NK-92 treated with Interleukin-12 subunit alpha and Interleukin-12 subunit beta, amount 100 ng/mL, for 24 hours (cell line): ENCODE data around the gene OR4K17.
"Not testable (repeated sequence)": the region's sequence is repeated elsewhere in the genome, so short reads cannot be mapped to it uniquely, and the experiment has no call there.

Source experiments
- DNase-seq: peaks from one replicate; lab custom pipeline; 2025; lab: John Stamatoyannopoulos, UW

Gene OR4K17, protein sequence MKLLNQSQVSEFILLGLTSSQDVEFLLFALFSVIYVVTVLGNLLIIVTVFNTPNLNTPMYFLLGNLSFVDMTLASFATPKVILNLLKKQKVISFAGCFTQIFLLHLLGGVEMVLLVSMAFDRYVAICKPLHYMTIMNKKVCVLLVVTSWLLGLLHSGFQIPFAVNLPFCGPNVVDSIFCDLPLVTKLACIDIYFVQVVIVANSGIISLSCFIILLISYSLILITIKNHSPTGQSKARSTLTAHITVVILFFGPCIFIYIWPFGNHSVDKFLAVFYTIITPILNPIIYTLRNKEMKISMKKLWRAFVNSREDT

DNA sequence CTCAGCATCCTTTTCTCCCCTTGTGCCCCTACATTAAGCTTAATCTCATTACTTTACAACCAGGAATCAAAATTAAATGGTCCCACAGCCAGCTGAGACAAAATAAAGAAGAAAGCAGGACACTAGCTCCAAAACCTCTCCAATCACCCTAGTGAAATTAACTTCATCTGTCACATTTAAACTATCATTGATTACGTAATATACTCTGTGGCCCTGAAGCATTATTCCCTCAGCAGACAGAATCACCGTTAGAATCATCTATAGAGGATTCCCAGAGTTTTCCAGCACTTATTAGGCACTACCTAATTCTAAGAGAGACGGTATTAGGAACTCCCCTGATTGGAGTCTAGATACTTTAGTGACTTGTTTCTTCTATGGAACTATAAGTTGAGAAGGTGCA lies at the start of gene OR4K17:
OR4K17 (plus strand) TSS at position 302 of the 400 bp plus-strand sequence. CDS start 6,761 bp downstream, outside the sequence.
- DNase-seq, result no peak

DNA sequence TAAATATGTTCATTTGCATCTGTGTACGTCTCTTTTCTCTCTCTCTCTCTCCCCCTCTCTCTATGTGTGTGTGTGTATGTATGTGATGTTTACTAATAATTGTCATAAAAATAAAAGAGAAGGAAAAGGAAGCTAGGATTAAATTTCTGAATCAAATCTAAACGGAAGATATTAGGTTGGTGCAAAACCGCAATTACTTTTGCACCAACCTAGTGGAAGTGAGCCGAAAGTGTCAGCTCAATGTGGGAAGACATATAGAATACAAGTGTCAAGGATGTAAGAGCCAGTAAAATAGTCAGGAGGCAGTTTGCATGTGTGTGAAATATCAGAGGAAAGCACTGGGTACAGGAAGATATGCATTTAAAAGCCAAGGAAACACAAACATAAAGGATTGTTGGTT lies 18.5 kb upstream of the OR4K17 start:
- DNase-seq, result no peak

DNA sequence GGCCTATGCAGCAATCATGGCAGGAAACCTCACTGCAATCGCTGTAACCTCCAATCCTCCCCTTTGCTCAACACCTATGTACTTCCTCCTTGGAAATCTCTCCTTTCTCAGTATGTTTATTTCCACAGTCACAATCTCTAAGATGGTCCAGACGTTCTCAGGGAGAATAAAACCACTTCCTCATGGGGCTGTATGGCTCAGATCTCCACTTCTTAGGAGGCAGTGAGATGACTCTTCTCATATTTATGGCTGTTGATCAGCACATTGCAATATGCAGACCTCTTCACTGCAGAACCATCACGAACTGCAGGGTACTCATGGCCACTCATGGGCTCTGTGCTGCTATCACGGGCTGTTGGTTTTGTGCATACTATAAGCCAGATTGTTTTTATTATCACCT lies 17.1 kb upstream of the OR4K17 start:
- DNase-seq, result no peak

DNA sequence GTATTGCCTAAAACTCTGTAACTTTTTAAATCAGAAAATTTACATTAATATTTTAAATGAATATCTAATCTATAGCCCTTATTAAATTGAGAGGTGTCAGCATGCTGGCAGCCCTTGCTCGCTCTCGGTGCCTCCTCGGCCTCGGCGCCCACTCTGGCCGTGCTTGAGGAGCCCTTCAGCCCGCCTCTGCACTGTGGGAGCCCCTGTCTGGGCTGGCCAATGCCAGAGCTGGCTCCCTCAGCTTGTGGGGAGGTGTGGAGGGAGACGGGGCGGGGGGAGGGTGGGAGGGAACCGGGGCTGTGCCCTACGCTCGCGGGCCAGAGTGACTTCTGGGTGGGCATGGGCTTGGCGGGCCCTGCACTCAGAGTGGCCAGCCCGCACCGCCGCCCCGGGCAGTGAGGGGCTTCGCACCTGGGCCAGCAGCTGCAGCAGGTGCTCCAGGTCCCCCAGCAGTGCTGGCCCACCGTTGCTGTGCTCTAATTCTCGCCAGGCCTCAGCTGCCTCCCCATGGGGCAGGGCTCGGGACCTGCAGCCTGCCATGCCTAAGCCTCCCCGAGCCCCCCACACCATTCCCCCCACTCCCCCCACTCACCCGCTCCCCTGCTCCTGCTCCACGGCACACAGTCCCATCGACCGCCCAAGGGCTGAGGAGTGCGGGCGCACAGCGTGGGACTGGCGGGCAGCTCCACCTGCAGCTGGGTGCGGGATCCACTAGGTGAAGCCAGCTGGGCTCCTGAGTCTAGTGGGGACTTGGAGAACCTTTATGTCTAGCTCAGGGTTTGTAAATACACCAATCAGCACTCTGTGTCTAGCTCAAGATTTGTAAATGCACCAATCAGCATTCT lies 11.4 kb upstream of the OR4K17 start:
- not testable (repeated sequence) for DNase-seq

DNA sequence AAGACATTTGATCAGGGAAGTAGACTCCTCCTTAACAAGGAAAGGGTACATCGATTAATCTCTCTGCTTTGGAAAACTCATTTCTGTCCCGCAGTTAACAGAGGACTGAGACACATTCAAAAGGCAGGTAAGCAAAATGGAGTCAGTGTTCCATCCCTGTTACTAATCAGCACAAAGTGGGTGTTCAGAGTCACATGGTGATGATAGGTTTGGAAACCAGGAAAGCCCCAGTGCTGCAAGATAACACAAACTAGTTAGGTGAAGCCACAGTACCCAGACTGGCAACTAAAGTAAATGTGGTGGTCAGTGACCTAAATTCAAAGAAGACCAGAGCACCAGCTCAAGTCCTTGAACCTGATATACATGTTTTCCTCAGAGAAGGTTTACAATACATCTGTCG lies 1.8 kb downstream of the OR4K17 start:
- DNase-seq, result no peak

DNA sequence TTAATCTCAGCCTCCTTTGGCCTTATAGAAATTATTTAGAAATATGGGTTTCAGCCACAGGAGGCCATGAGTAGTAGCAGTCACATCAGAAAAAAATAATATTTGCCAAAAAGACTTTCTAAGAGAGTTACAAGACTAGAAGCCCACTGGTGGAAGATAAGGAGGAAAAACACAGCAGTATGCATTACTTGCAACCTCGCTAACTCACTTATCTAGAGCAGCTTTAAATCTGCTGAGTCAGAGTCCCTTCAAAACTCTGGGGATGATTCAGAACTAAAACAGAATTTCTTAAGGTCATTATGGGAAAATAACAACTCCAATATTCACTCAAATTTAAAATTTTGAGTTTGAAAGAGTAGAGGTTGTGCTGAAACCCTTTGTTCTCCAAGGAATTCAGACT lies 6.2 kb downstream of the OR4K17 start:
- DNase-seq, result no peak

DNA sequence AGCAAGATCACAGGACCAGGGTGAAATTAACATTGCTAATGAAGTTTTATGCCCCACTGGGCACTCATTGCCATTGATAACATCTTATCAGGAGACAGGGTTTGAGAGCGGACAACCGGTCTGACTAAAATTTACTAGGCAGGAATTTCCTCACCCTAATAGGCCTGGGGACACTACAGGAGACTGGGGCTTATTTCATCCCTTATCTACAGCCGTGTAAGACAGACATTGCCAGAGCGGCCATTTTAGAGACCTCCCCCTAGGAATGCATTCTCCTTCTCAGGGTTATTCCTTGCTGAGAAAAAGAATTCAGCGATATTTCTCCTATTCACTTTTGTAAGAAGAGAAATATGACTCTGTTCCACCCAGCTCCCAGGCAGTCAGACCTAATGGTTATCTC lies 8.3 kb downstream of the OR4K17 start:
- no peak for DNase-seq

DNA sequence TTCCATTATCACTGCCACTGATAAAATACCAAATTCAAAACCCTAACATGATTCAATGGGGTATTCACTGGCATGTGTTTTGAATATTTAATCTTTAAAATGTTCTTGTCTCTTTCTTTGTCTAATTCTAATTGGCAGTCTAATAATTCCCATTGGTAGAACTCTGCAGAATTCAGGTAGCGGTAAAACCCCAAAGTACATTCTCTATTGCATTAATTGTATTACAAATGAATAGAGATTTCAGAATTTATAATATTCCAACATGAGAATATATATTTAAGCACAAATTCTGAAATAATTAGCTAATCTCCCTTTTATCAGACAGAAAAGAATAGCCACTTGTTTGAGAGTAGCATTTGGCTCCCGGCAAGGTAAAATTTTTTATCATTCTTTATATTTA lies 28.0 kb downstream of the OR4K17 start, which contains the start of gene OR4N5:
OR4N5 (plus strand) TSS at position 301 of the 400 bp plus-strand sequence. CDS start 4,916 bp downstream, outside the sequence.
- DNase-seq, result no peak

DNA sequence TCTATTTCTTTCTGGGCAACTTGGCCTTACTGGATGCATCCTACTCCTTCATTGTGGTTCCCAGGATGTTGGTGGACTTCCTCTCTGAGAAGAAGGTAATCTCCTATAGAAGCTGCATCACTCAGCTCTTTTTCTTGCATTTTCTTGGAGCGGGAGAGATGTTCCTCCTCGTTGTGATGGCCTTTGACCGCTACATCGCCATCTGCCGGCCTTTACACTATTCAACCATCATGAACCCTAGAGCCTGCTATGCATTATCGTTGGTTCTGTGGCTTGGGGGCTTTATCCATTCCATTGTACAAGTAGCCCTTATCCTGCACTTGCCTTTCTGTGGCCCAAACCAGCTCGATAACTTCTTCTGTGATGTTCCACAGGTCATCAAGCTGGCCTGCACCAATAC lies 33.4 kb downstream of the OR4K17 start:
- DNase-seq, result no peak

DNA sequence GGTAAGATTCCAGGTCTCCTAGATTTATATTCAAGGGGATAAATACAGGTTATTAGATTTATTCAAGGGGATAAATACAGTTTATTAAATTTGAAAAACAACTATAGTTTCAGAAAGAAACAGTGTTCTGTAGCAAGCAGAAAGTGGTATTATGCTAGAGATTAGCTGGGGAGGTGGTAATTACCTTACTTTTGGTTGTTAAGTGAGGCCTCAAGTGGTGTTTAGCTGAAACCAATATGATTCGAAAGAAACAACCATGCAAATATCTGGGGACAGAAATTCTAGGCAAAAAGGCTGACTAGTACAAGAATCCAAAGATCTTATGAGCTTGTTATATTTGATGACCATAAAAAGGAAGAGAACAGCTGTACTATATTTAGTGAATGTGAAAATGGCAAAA lies 34.3 kb downstream of the OR4K17 start:
- no peak for DNase-seq

DNA sequence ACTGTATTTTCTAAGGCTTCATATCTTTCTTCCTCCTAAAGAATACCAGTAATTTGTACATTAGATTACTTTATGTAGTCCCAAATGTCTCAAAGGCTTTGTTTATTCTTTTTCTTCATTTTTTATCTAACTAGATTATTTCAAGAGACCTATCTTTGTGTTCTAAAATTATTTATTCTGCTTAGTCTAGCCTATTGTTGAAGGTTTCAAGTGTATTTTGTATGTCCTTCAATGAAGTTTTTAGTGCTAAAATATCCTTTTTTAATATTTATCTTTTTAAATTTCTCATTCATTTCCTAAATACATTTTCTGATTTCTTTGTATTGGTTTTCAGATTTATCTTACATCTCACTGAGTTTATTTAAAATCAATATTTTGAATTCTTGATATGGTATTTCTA lies 53.9 kb downstream of the OR4K17 start:
- DNase-seq, result no peak

DNA sequence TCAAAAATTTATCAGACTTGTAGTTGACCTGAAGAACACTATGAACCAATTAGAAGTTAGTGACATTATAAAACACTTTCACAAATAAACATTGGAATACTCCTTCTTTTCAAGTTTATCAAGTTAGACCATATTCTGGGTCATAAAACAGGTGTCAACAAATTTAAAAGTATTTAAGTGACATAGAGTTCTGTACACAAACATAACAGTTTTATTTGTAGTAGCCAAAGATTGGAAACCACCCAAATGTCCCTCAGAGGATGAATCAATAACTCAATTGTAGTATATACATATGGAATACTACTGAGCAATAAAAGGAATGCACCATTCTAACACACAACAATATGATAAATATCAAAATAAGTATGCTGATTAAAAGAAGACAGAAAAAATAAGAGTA lies 56.6 kb downstream of the OR4K17 start:
- DNase-seq, result no peak

DNA sequence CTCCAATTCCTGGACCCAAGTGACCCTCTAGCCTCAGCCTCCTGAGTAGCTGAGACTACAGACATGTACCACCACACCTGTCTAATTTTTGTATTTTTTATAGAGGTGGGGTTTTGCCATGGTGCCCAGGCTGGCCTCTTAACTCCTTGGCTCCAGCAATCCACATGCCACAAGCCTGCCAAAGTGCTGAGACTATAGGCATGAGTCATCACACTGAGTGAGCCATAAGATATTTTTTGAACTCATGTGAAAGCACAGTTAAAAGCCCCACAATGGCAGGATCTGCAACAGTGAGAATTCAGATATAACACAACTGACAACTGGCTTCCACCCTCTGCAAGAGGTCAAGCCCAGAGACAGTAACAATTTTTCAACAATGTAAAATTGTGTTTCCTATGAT lies 59.3 kb downstream of the OR4K17 start:
- not testable (repeated sequence) for DNase-seq
